ENCODE results near the gene DLX4.

Gene DLX4

DNA sequence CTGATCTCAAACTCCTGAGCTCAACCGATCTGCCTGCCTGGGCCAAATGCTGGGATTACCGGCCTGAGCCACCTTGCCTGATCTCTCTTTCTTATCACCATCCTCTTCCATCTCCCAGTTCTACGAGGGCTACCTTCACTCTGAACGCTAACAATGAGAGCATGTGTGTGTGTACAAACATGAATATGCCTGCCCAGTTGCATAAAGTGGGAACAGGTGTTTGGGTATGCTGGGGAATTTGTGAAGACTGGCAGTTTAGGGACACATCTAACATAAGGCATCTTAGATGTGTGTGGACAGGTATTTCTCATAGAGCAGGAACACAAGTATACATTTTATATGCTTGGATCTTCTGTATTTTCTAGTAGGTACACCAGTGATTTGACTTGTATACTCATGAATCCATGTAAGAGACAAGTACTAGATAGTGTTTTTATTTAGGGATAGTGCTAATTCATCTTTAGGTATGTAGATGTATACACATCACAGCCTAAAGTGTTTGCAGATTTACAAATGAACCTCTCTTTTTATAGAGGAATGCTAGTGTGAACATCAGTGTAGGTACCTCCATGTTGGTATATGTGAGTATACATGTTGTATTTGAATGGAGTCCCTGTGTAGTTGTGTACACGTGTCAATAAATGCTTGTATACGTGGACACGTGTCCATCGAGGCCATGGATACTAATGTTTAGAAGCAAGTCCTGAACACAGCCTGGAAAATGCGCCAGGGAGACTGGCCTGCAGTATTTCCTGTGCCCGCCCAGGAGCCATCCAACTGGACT is 1.2 kb upstream of the DLX4 start:
- TF ChIP-seq, protein P1, sequence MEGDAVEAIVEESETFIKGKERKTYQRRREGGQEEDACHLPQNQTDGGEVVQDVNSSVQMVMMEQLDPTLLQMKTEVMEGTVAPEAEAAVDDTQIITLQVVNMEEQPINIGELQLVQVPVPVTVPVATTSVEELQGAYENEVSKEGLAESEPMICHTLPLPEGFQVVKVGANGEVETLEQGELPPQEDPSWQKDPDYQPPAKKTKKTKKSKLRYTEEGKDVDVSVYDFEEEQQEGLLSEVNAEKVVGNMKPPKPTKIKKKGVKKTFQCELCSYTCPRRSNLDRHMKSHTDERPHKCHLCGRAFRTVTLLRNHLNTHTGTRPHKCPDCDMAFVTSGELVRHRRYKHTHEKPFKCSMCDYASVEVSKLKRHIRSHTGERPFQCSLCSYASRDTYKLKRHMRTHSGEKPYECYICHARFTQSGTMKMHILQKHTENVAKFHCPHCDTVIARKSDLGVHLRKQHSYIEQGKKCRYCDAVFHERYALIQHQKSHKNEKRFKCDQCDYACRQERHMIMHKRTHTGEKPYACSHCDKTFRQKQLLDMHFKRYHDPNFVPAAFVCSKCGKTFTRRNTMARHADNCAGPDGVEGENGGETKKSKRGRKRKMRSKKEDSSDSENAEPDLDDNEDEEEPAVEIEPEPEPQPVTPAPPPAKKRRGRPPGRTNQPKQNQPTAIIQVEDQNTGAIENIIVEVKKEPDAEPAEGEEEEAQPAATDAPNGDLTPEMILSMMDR (IDR thresholded peaks at IDR 0.05; ENCODE audit: insufficient read depth, missing control alignments), result no peak
- DNase-seq (ENCODE audit: insufficient read length, low spot score) (no peak), FAIRE-seq (no peak)

DNA sequence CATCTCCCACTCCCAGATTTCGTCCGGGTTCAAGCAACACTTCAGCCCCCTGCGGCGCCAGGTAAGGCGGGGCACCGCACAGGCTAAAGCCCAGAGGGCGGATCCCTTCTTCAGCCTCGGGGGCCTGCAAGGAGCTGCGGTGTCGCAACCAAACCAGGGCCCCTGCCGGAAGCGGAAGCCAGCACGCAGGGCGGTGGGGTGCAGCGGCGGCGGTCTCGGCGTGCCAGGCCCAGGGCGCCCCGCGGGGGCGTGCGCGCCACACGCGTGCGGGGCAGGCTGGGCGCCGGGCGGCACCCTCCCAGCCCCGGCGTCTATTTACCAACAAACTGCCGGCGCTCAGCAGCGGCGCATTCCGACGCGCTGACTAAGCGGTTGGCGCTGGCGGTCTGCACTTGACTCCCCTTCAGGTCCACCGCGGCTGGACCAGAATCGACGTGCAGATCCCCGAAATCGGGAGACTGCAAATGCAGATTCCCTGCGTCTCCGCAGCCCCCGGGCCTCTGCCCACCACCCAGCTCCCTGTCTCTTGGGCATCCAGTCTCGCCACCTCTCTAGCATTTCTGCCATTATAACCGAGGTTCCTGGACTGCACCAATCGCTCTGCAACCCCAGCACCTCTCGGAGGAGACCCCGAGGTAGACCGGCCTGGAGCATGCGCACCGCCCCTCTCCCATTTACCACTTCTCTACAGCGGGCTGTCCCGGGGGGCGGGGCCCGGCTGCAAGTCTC is 421 bp upstream of the DLX4 start:
- no peak for DNase-seq (ENCODE audit: insufficient read length, low spot score)
- no peak for FAIRE-seq
- TF ChIP-seq, protein P1 (IDR thresholded peaks at IDR 0.05; ENCODE audit: insufficient read depth, missing control alignments), result no peak

DNA sequence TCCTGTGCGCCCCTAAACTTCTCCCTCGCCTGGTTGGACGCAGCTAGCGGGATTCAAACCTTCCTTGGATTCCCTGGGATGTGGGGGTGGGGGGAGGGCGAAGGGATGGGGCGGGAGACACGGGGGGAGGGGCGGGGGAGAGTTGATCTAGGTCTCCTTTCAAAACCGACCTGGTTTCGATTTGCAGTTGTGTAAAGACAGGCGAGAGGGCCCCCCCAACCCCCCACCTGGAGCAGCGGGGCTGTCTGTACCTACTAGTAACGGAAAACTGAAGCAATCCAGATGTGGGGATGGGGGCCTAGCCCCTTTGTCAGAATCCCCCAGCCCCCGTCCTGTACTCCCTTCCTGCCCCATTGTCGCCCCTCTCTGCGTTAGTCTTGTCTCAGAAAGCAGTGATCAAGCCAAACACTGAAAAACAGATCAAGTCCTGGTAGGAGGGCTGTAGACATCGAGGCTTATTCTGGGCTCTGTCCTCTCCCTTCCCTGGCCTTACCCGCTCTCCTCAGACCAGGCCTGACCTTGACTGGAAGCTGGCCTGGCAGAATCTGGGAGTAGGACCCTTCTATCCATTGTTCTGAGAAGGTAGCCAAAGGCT is 902 bp downstream of the DLX4 start:
- TF ChIP-seq, protein P1 (IDR thresholded peaks at IDR 0.05; ENCODE audit: insufficient read depth, missing control alignments), result no peak
- DNase-seq (ENCODE audit: insufficient read length, low spot score) (no peak), FAIRE-seq (no peak)

DNA sequence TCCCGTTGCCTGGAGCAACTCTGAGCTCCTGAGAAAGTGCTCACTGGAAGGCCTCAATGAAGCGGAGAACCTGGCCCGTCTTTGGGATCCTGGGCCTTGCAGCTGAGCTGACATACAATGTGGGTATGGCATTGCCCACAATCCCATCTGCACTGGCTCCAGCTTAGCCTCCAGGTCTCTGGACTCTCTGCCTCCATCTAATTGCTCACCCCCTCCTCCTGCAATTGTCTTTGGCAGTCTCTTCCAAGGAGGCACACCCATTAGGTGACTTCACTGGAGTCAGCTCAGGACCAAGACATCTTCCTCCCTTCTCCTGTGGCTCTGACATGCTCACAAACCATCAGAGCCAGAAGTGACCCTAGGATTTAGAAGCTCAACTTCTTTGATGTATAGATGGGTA is 1.5 kb downstream of the DLX4 start:
- FAIRE-seq, result no peak
- TF ChIP-seq, protein P1 (IDR thresholded peaks at IDR 0.05; ENCODE audit: insufficient read depth, missing control alignments), result no peak

DNA sequence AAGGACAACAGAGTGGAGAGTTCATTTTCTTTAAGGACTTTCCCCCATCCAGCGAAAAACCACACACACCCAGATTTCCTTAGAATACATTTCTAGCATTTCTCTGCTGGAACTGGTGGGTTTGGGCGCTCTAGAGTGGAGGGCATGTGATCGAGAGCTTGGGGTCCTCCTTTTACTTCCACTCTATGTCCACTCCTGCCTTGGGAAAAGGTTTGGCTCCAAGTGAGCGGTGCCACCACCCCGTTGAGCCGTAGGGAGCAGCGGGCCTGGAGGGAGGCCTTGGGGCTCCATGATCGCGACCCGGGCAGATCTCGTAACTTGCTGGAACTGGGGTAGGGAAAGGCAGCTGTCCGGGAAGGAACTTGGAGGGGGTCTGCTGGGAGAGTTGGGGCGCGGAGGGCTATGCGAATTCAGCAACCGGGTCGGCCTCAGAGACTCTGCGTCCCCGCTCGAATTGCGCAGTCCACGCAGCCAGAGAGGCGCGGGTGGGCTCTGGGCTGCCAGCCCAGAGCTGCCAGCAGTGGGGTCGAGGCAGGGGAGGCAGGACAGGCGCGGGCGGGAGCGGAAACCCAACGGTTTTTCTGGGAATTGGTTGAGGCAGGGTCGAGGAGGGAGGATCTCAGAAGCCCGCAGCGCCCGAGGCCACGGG is 2.3 kb downstream of the DLX4 start:
- no peak for DNase-seq (ENCODE audit: insufficient read length, low spot score)
- no peak for FAIRE-seq
- TF ChIP-seq, protein P1 (IDR thresholded peaks at IDR 0.05; ENCODE audit: insufficient read depth, missing control alignments), result no peak

More for the DNA sequence above, 1.5 kb downstream of the DLX4 start:
- DNase-seq (ENCODE audit: insufficient read length, low spot score), result no peak

DNA sequence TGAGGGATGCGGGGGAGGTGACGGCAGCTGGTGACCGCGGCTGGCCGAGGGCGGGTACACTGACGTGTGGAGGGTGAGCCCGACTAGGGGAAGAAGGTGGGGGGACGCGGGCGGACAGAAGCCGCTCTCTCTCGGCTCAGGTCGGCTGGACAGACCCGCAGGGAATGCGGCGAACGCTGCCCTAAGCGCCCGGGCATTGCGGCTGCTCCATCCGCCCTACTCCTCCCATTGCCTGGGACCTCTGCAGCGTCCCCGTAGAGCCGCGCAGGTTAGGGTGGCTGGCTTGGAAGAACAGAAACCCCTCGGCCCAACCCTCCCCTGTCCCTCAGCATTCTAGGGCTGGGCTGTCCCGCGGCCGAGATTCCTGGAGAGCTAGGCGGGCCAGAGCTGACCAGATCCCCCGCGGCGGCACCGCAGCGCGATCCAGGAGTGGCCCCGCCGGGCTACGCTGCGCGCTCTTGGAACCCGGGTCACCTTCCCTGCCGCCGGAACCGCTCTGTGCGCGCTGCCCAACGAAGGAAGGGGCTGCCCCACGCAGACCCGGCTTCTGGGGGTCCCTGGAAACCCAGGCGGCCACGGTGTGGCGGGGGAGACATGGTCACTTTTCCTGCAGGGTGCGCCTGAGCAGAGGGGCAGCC is 3.0 kb downstream of the DLX4 start:
- DNase-seq (ENCODE audit: insufficient read length, low spot score) (no peak), FAIRE-seq (no peak)
- TF ChIP-seq, protein P1 (IDR thresholded peaks at IDR 0.05; ENCODE audit: insufficient read depth, missing control alignments), result no peak
